ENCODE results near the gene AKR7A2. TPM values are rescaled to one million over a fixed set of nuclear protein-coding genes. Genes with fewer than 3 reads are reported as not detected.

Gene AKR7A2
- total and polyA plus RNA-seq, 7 experiments from 2014 or later, result 15.7 to 115 (median 26.3) TPM

DNA sequence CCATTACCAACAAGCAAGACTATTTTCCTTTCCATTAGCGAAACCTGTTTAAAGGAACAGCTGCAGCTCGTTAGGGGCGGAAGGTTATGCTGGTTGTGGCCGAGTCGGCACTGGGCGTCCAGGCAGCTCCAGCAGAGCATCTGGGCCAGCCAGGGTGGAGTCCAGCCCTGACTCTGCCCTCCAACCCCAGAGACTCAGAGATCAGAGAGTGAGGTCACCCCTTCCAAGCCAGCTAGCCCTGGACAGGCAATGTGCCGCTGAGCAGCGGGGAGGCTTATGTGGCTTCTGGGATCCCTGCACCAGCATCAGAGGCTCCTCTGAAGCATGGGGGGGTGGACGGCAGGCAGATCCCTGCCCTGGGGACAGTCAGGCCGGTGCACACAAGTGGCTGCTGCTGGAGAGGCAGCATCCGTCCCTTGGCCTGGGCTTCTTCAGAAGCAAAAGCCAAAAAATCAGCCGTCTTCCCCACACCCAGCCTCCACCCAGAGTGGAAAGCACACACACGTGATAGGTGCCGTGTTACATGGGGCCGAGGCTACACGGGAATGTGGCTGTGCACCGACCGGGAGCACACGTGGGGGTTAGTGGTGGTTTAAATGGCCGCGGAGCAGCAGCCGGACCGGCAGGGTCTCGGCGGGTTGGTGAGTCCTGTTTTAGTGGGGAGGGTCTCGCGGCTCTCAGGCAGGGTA is 30.3 kb upstream of the AKR7A2 start:
- peaks cover 11 to 80% (median 17%) of the 10 kb centered on the region in 3 experiments for H3K36me3 ChIP-seq (ENCODE audit: control insufficient read depth in 2 of 3, insufficient read depth in 3 of 3, low read length in 3 of 3)
- H3K36me3 Mint-ChIP-seq, result peaks cover 0 to 41% (median 13%) of the 10 kb centered on the region in 5 donors
- intact Hi-C loops (cut with micrococcal nuclease), result no loop called here

GRCh38 chr1:19341201-19342061 is 29.5 kb upstream of the AKR7A2 start:
- ChIA-PET CTCF (interaction anchor here (0.6 to 1.3 kb wide), 8 partner anchors 11 to 1591 kb away, joined by 3 to 4 read pairs (median 3); no protein-coding TSS in a partner anchor), POLR2A (interaction anchor here (0.7 kb wide), 1 partner anchor 284 kb away, joined by 3 read pairs; no protein-coding TSS in a partner anchor)
- Mint-ChIP-seq H3K36me3 (peaks cover 0 to 41% (median 13%) of the 10 kb centered on the region in 5 donors), H3K27me3 (no peaks in the 10 kb centered on the region), H3K27ac (peak overlapping the region in 8 of 9 donors; percentile 5 to 93 (median 73)), H3K4me3 (no peak overlapping the region), H3K9me3 (peaks cover 0 to 3% (median 0%) of the 10 kb centered on the region in 11 donors), H3K4me1 (peaks cover 0 to 12% (median 7%) of the 10 kb centered on the region in 7 donors)
- H3K36me3 ChIP-seq (ENCODE audit: control insufficient read depth in 2 of 3, insufficient read depth in 3 of 3, low read length in 3 of 3), result peaks cover 11 to 80% (median 20%) of the 10 kb centered on the region in 3 experiments
- DNase-seq (peak; percentile 56 to 79 (median 69)), ATAC-seq (peak; percentile 90)
- no peaks in the 10 kb centered on the region for H3K27me3 ChIP-seq (ENCODE audit: control insufficient read depth in 2 of 2, insufficient read depth in 2 of 2, low read length in 2 of 2)
- no peaks in the 10 kb centered on the region for H3K4me1 ChIP-seq (ENCODE audit: control insufficient read depth in 2 of 2, insufficient read depth in 2 of 2, low read length in 2 of 2)
- H3K9me3 ChIP-seq (ENCODE audit: control insufficient read depth in 2 of 3, low read length in 3 of 3), result no peaks in the 10 kb centered on the region
- intact Hi-C loops (cut with micrococcal nuclease), result loop anchor here (1.0 to 2.0 kb wide), 4 partner anchors 29 to 311 kb away; partner anchors contain the start of genes AKR7A2 (in 1 of the 2) and SLC66A1 (in 1 of the 2)
- peak overlapping the region; percentile 31 for H3K27ac ChIP-seq (ENCODE audit: low read depth, low read length)
- no peak overlapping the region for H3K4me3 ChIP-seq (ENCODE audit: low read length)

More for the DNA sequence above, 30.3 kb upstream of the AKR7A2 start:
- Histone ChIP-seq H3K4me3 (ENCODE audit: low read length) (no peak overlapping the region), H3K4me1 (ENCODE audit: control insufficient read depth in 2 of 2, insufficient read depth in 2 of 2, low read length in 2 of 2) (no peaks in the 10 kb centered on the region), H3K27ac (ENCODE audit: low read depth, low read length) (no peak overlapping the region), H3K9me3 (ENCODE audit: control insufficient read depth in 2 of 3, low read length in 3 of 3) (no peaks in the 10 kb centered on the region), H3K27me3 (ENCODE audit: control insufficient read depth in 2 of 2, insufficient read depth in 2 of 2, low read length in 2 of 2) (no peaks in the 10 kb centered on the region)
- ChIA-PET POLR2A (interaction anchor here (0.7 kb wide), 1 partner anchor 283 kb away, joined by 3 read pairs; no protein-coding TSS in a partner anchor), CTCF (interaction anchor here (0.5 to 1.3 kb wide), 10 partner anchors 12 to 1590 kb away, joined by 3 to 5 read pairs (median 3); no protein-coding TSS in a partner anchor)
- H3K4me1 Mint-ChIP-seq, result peaks cover 0 to 12% (median 8%) of the 10 kb centered on the region in 7 donors
- peak overlapping the region in 4 of 9 donors; percentile 66 to 89 (median 79) for H3K27ac Mint-ChIP-seq
- peaks cover 0 to 3% (median 0%) of the 10 kb centered on the region in 11 donors for H3K9me3 Mint-ChIP-seq
- H3K4me3 Mint-ChIP-seq, result no peak overlapping the region
- DNase-seq, result no peak
- no peaks in the 10 kb centered on the region for H3K27me3 Mint-ChIP-seq
- ATAC-seq, result no peak

DNA sequence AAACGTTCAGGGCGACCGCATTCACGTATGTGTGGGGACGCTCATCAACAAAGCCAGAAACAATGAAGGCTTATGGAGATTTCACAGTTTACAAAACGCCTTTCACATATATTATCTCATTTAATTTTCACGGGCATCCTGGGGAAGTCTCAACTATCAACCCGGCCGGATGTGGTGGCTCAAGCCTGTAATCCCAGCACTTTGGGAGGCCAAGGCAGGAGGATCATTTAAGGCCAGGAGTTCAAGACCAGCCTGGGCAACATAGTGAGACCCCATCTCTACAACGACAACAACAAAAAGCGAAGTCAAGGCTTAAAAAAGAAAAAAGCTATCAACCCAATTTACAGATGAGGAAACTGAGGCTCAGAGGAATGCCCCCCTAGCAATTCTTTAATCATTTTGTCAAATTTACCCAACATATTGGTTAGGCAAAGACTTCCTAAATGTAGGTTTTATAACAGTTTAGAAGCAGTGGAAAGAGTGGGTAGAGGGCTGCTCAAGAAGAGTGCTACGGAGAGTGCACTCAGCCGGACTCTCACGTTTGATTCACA is 28.5 kb upstream of the AKR7A2 start:
- peaks cover 0 to 35% (median 11%) of the 10 kb centered on the region in 5 donors for H3K36me3 Mint-ChIP-seq
- peaks cover 0 to 10% (median 5%) of the 10 kb centered on the region in 7 donors for H3K4me1 Mint-ChIP-seq
- no peaks in the 10 kb centered on the region for H3K4me1 ChIP-seq (ENCODE audit: control insufficient read depth in 2 of 2, insufficient read depth in 2 of 2, low read length in 2 of 2)
- DNase-seq (no peak), ATAC-seq (no peak)
- intact Hi-C loops (cut with micrococcal nuclease), result loop anchor here (2.0 kb wide), 3 partner anchors 28 to 312 kb away; partner anchors contain the start of genes AKR7A2 (in 1 of the 2) and SLC66A1 (in 1 of the 2)
- no peaks in the 10 kb centered on the region for H3K9me3 ChIP-seq (ENCODE audit: control insufficient read depth in 2 of 3, low read length in 3 of 3)
- H3K36me3 ChIP-seq (ENCODE audit: control insufficient read depth in 2 of 3, insufficient read depth in 3 of 3, low read length in 3 of 3), result peaks cover 11 to 75% (median 21%) of the 10 kb centered on the region in 3 experiments
- H3K4me3 ChIP-seq (ENCODE audit: low read length), result no peak overlapping the region
- CTCF ChIA-PET, result no interaction called here
- H3K27me3 ChIP-seq (ENCODE audit: control insufficient read depth in 2 of 2, insufficient read depth in 2 of 2, low read length in 2 of 2), result no peaks in the 10 kb centered on the region
- no peak overlapping the region for H3K27ac ChIP-seq (ENCODE audit: low read depth, low read length)
- peak overlapping the region in 2 of 9 donors; percentile 44 to 63 for H3K27ac Mint-ChIP-seq
- H3K27me3 Mint-ChIP-seq, result no peaks in the 10 kb centered on the region
- H3K9me3 Mint-ChIP-seq, result peaks cover 0 to 3% (median 0%) of the 10 kb centered on the region in 11 donors
- no peak overlapping the region for H3K4me3 Mint-ChIP-seq
- POLR2A ChIA-PET, result no interaction called here

DNA sequence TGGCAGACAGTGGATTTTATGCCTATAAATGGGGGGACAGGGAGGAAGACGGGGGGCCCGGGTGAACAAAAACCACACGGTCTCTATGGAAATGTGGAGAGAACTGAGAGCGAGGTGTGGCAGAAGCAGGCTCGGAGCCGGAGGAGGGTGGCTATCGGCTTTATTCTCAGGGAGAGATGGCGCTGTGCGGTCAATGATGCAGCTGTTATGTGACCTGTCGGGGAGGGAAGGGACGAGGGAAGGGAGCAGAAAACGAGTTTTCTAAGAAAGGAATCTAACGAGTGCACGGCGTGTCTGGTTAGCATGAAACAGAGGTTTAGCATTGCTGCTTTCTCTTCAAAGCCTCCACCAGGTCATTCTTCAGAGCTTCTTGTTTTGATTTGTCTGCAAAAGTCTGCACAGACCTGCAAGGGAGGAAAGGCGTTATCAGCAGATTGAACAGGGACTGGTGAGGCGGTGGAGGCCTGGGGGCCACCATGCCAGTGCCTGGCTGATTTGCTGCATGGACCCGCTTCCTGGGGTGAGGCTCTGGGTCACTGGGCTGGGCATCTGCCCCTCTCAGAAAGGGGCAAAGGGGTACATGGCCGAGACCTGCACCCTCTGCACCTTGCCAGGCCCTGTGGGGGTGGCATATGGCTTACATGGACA is 27.4 kb upstream of the AKR7A2 start:
- H3K9me3 ChIP-seq (ENCODE audit: control insufficient read depth in 2 of 3, low read length in 3 of 3), result no peaks in the 10 kb centered on the region
- no peak overlapping the region for H3K27ac ChIP-seq (ENCODE audit: low read depth, low read length)
- peaks cover 0 to 3% (median 0%) of the 10 kb centered on the region in 11 donors for H3K9me3 Mint-ChIP-seq
- no peaks in the 10 kb centered on the region for H3K27me3 ChIP-seq (ENCODE audit: control insufficient read depth in 2 of 2, insufficient read depth in 2 of 2, low read length in 2 of 2)
- H3K4me3 ChIP-seq (ENCODE audit: low read length), result no peak overlapping the region
- H3K27me3 Mint-ChIP-seq, result no peaks in the 10 kb centered on the region
- intact Hi-C loops (cut with micrococcal nuclease), result no loop called here
- CTCF ChIA-PET, result interaction anchor here (0.7 kb wide), 1 partner anchor 302 kb away, joined by 3 read pairs; no protein-coding TSS in a partner anchor
- peaks cover 0 to 34% (median 8%) of the 10 kb centered on the region in 5 donors for H3K36me3 Mint-ChIP-seq
- no peak overlapping the region for H3K4me3 Mint-ChIP-seq
- no peaks in the 10 kb centered on the region for H3K4me1 ChIP-seq (ENCODE audit: control insufficient read depth in 2 of 2, insufficient read depth in 2 of 2, low read length in 2 of 2)
- DNase-seq, result no peak
- peaks cover 11 to 64% (median 21%) of the 10 kb centered on the region in 3 experiments for H3K36me3 ChIP-seq (ENCODE audit: control insufficient read depth in 2 of 3, insufficient read depth in 3 of 3, low read length in 3 of 3)
- H3K4me1 Mint-ChIP-seq, result peaks cover 0 to 10% (median 5%) of the 10 kb centered on the region in 7 donors
- H3K27ac Mint-ChIP-seq, result peak overlapping the region in 3 of 9 donors; percentile 13 to 48 (median 17)
- POLR2A ChIA-PET, result no interaction called here
- no peak for ATAC-seq

- Mint-ChIP-seq H3K9me3 (peaks cover 0 to 3% (median 0%) of the 10 kb centered on the region in 11 donors), H3K4me1 (peaks cover 0 to 10% (median 5%) of the 10 kb centered on the region in 7 donors), H3K27ac (no peak overlapping the region), H3K4me3 (no peak overlapping the region), H3K36me3 (peaks cover 0 to 30% (median 5%) of the 10 kb centered on the region in 5 donors), H3K27me3 (no peaks in the 10 kb centered on the region)
- no peak overlapping the region for H3K4me3 ChIP-seq (ENCODE audit: low read length)
- intact Hi-C loops (cut with micrococcal nuclease), result no loop called here
- ATAC-seq (no peak), DNase-seq (no peak)
- H3K4me1 ChIP-seq (ENCODE audit: control insufficient read depth in 2 of 2, insufficient read depth in 2 of 2, low read length in 2 of 2), result no peaks in the 10 kb centered on the region
- ChIA-PET CTCF (interaction anchor here (0.7 kb wide), 1 partner anchor 303 kb away, joined by 3 read pairs; no protein-coding TSS in a partner anchor), POLR2A (no interaction called here)
- H3K9me3 ChIP-seq (ENCODE audit: control insufficient read depth in 2 of 3, low read length in 3 of 3), result no peaks in the 10 kb centered on the region
- H3K27ac ChIP-seq (ENCODE audit: low read depth, low read length), result no peak overlapping the region
- H3K27me3 ChIP-seq (ENCODE audit: control insufficient read depth in 2 of 2, insufficient read depth in 2 of 2, low read length in 2 of 2), result no peaks in the 10 kb centered on the region
- peaks cover 7 to 54% (median 21%) of the 10 kb centered on the region in 3 experiments for H3K36me3 ChIP-seq (ENCODE audit: control insufficient read depth in 2 of 3, insufficient read depth in 3 of 3, low read length in 3 of 3)
Measured at GRCh38 chr1:19338323-19338762, 26.4 kb upstream of the AKR7A2 start.
